Measurements from ENCODE around the gene TMEM141.
A peak's percentile ranks its signal among the peaks of the same experiment; 100 is the strongest.

Gene TMEM141

GRCh38 chr9:136790640-136791515, at the start of gene TMEM141:
TSS of gene TMEM141 (plus strand) at chr9:136791344. CDS start at chr9:136791371, 27 bp downstream.
- peak; percentile 99 for DNase-seq

GRCh38 chr9:136741883-136742571, 49.1 kb upstream of the TMEM141 start:
- DNase-seq = no peak

GRCh38 chr9:136742591-136743391, 48.4 kb upstream of the TMEM141 start, which contains the start of gene LCN10:
TSS of gene LCN10 (minus strand) at chr9:136742940. CDS start at chr9:136742903, 37 bp downstream.
- peak; percentile 17 for DNase-seq

GRCh38 chr9:136743639-136744211, 47.4 kb upstream of the TMEM141 start:
- DNase-seq = no peak

GRCh38 chr9:136744773-136745172, 46.4 kb upstream of the TMEM141 start:
- no peak for DNase-seq

GRCh38 chr9:136745389-136746154, 45.6 kb upstream of the TMEM141 start:
- no peak for DNase-seq

- DNase-seq = no peak
Measured at GRCh38 chr9:136746155-136746490, 45.0 kb upstream of the TMEM141 start.

- DNase-seq = no peak
Measured at GRCh38 chr9:136746621-136747020, 44.5 kb upstream of the TMEM141 start.

- no peak for DNase-seq
Measured at GRCh38 chr9:136747161-136748060, 43.7 kb upstream of the TMEM141 start.

- DNase-seq = no peak
Measured at GRCh38 chr9:136748201-136748600, 42.9 kb upstream of the TMEM141 start, which contains the start of gene LCN6. TSS of gene LCN6 (minus strand) at chr9:136748525. CDS start at chr9:136748483, 42 bp downstream.

GRCh38 chr9:136748666-136749611, 42.2 kb upstream of the TMEM141 start:
- no peak for DNase-seq

GRCh38 chr9:136750526-136750925, 40.6 kb upstream of the TMEM141 start:
- DNase-seq = no peak

- no peak for DNase-seq
Measured at GRCh38 chr9:136751244-136751643, 39.9 kb upstream of the TMEM141 start.

- DNase-seq = no peak
Measured at GRCh38 chr9:136751814-136752213, 39.3 kb upstream of the TMEM141 start.

- DNase-seq = no peak
Measured at GRCh38 chr9:136753371-136754058, 37.6 kb upstream of the TMEM141 start.

- peak; percentile 30 for DNase-seq
Measured at GRCh38 chr9:136754059-136754572, 37.0 kb upstream of the TMEM141 start.

GRCh38 chr9:136754626-136755301, 36.4 kb upstream of the TMEM141 start:
- DNase-seq = no peak
